Peyer's patch (tissue), 4 donors: Measurements from ENCODE around the gene DCHS2.

Experiments
- POLR2A ChIP-seq, 2 donors: fragments of 450-650 bp; IDR thresholded peaks; one replicate each; pipeline ENCODE4 v1.5.1; 2017; ENCODE audit warnings: antibody characterized with exemption in 2 of 2, mild to moderate bottlenecking in 2 of 2, moderate library complexity in 2 of 2
- TF ChIP-seq, protein P1 (sequence below), 6 experiments: fragments of 450-650 bp in 4 of 6; fragments of 200-600 bp in 2 of 6; sonication (generic) in 1 of 6; IDR thresholded peaks; one replicate each; pipeline ENCODE4 v1.5.1; 2017 to 2019; ENCODE audit warnings: antibody characterized with exemption in 6 of 6, mild to moderate bottlenecking in 3 of 6, moderate library complexity in 1 of 6

- TF ChIP-seq, protein P1, sequence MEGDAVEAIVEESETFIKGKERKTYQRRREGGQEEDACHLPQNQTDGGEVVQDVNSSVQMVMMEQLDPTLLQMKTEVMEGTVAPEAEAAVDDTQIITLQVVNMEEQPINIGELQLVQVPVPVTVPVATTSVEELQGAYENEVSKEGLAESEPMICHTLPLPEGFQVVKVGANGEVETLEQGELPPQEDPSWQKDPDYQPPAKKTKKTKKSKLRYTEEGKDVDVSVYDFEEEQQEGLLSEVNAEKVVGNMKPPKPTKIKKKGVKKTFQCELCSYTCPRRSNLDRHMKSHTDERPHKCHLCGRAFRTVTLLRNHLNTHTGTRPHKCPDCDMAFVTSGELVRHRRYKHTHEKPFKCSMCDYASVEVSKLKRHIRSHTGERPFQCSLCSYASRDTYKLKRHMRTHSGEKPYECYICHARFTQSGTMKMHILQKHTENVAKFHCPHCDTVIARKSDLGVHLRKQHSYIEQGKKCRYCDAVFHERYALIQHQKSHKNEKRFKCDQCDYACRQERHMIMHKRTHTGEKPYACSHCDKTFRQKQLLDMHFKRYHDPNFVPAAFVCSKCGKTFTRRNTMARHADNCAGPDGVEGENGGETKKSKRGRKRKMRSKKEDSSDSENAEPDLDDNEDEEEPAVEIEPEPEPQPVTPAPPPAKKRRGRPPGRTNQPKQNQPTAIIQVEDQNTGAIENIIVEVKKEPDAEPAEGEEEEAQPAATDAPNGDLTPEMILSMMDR (IDR thresholded peaks at IDR 0.05) = no peak
- no peak for TF ChIP-seq POLR2A (IDR thresholded peaks at IDR 0.05)
Measured at GRCh38 chr4:154384012-154384411, 107.6 kb downstream of the DCHS2 start.
